ENCODE measurements around the gene ITPRIP. TPM values are rescaled to one million over a fixed set of nuclear protein-coding genes. Genes with fewer than 3 reads are reported as not detected.

Gene ITPRIP
- total and polyA plus RNA-seq, 4 donors: 21.7 to 44.7 (median 29.9) TPM

DNA sequence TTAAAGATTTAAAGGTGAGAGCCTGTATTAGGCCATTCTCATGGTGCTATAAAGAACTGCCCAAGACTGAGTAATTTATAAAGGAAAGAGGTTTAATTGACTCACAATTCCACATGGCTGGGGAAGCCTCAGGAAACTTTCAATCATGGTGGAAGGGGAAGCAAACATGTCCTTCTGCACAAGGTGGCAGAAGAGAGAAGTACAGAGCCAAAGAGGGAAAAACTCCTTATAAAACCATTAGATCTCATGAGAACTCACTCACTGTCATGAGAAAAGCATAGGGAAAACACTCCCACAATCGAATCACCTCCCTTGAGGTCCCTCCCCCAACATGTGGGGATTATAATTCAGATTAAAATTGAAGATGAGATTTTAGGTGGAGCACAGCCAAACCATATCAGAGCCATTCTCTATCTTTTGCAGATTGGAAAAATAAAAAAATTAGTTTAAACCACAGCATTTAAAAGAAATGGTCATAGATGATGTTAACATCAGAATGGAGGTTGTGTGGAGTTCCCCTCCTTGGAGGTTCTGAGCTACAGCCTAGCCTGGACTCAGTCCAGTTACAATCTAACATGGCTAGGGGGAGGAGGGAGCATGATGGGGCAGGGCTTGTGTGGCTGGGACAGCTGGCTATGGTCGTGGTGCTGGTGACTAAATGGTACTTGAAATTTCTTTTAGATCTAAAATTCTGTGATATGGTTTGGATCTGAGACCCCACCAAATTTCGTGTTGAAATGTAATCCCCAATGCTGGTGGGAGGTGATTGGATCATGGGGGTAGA, 36.2 kb downstream of the ITPRIP start:
- H3K9me3 ChIP-seq (ENCODE audit: control insufficient read depth in 4 of 4, insufficient read depth in 3 of 4, low read length in 3 of 4): no peaks in the 10 kb centered on the region
- no peak overlapping the region for H3K9ac ChIP-seq (ENCODE audit: insufficient read depth in 1 of 2, low read length in 2 of 2)
- no peak for ATAC-seq (ENCODE audit: insufficient read depth, low FRiP score)
- H3K4me3 ChIP-seq: no peak overlapping the region
- H3K27ac ChIP-seq (ENCODE audit: low read depth in 1 of 2, low read length in 1 of 2): peak overlapping the region in 1 of 2 donors; percentile 42
- TF ChIP-seq, protein P1, sequence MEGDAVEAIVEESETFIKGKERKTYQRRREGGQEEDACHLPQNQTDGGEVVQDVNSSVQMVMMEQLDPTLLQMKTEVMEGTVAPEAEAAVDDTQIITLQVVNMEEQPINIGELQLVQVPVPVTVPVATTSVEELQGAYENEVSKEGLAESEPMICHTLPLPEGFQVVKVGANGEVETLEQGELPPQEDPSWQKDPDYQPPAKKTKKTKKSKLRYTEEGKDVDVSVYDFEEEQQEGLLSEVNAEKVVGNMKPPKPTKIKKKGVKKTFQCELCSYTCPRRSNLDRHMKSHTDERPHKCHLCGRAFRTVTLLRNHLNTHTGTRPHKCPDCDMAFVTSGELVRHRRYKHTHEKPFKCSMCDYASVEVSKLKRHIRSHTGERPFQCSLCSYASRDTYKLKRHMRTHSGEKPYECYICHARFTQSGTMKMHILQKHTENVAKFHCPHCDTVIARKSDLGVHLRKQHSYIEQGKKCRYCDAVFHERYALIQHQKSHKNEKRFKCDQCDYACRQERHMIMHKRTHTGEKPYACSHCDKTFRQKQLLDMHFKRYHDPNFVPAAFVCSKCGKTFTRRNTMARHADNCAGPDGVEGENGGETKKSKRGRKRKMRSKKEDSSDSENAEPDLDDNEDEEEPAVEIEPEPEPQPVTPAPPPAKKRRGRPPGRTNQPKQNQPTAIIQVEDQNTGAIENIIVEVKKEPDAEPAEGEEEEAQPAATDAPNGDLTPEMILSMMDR (IDR thresholded peaks at IDR 0.05; ENCODE audit: control extremely low read depth, extremely low read depth): no peak
- 76 to 85% methylated on average over 3 of the region's 3 CpGs for WGBS, 2 donors
- H3K4me1 ChIP-seq (ENCODE audit: control insufficient read depth in 5 of 5, insufficient read depth in 5 of 5, low read length in 5 of 5): peaks cover 0 to 36% (median 21%) of the 10 kb centered on the region in 5 donors
- H3K27me3 ChIP-seq (ENCODE audit: control insufficient read depth in 3 of 3, insufficient read depth in 3 of 3, low read length in 2 of 3): no peaks in the 10 kb centered on the region
- no peak for DNase-seq
- no peaks in the 10 kb centered on the region for H3K36me3 ChIP-seq (ENCODE audit: control insufficient read depth in 4 of 4, insufficient read depth in 4 of 4, low read length in 4 of 4)

DNA sequence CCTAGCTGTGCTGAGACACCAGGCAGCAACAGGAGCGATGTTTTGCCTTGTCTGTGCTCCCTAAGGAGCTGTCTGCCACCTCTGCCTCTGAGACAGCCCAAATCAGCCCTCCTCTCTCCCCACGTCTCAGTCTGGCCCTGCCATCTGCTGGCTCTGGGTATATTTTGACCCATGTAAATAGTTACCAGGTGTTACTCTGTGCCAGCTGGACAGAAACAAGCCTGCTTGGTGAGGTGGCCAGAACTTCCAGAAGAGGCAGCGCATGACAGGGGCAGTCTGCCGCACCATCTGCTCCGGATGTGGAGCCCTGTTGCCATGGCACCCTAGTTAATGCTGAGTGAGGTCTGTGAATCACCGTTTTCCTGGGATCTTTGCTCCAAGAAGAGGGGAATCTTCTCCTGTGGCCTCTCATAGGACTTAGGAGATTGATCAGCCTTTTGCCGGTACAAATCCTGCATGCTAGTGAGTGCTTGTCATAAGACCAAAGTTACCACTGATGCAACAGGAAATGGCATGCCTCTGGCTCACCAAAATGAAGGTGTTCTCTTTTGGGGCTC, 37.5 kb downstream of the ITPRIP start:
- ATAC-seq (ENCODE audit: insufficient read depth, low FRiP score): peak; percentile 34
- H3K4me3 ChIP-seq: no peak overlapping the region
- peak; percentile 79 to 81 (median 80) for DNase-seq
- no peak overlapping the region for H3K9ac ChIP-seq (ENCODE audit: insufficient read depth in 1 of 2, low read length in 2 of 2)
- H3K36me3 ChIP-seq (ENCODE audit: control insufficient read depth in 4 of 4, insufficient read depth in 4 of 4, low read length in 4 of 4): no peaks in the 10 kb centered on the region
- H3K4me1 ChIP-seq (ENCODE audit: control insufficient read depth in 5 of 5, insufficient read depth in 5 of 5, low read length in 5 of 5): peaks cover 0 to 36% (median 21%) of the 10 kb centered on the region in 5 donors
- peak overlapping the region; percentile 86 to 99 for H3K27ac ChIP-seq (ENCODE audit: low read depth in 1 of 2, low read length in 1 of 2)
- WGBS, 2 donors: 60 to 69% methylated on average over 7 of the region's 7 CpGs
- no peaks in the 10 kb centered on the region for H3K9me3 ChIP-seq (ENCODE audit: control insufficient read depth in 4 of 4, insufficient read depth in 3 of 4, low read length in 3 of 4)
- TF ChIP-seq, protein P1 (IDR thresholded peaks at IDR 0.05; ENCODE audit: control extremely low read depth, extremely low read depth): no peak
- no peaks in the 10 kb centered on the region for H3K27me3 ChIP-seq (ENCODE audit: control insufficient read depth in 3 of 3, insufficient read depth in 3 of 3, low read length in 2 of 3)

DNA sequence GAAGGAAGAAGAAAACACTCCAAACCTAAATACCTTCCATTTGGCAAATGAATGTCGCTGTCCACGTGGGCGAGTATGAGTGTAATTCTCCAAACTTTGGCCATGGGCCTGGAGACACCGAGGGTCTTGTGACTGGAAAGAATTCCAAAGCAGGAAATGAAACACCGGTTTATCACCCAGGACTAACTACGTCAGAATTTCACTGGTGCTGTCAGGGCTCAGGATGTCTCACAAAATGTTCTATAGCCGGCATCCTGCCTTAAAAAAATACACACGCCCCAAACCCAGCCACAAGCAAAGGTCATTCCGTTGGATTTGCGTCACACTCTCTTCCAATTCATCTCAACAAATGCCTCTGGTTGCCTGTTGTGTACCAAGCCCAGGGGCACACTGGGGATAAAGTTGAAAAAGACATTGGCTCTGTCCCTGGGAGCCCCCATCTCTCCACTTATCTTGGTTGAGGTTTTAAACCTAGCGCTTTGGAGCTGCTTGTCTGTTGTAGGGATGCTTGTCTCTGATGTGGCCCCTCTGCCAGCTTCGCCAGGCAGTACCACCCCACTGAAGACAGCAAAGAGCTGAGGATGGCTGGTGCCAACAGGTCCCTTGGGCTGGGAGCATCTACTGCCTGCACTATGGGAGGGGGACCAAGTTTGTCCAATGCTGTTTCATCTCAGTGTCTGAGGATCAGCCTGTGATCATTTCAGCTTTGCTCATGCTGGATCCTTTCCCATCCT, 38.1 kb downstream of the ITPRIP start:
- Histone ChIP-seq H3K9ac (ENCODE audit: insufficient read depth in 1 of 2, low read length in 2 of 2) (no peak overlapping the region), H3K27ac (ENCODE audit: low read depth in 1 of 2, low read length in 1 of 2) (peak overlapping the region; percentile 86 to 99), H3K4me1 (ENCODE audit: control insufficient read depth in 5 of 5, insufficient read depth in 5 of 5, low read length in 5 of 5) (peaks cover 0 to 36% (median 21%) of the 10 kb centered on the region in 5 donors), H3K4me3 (no peak overlapping the region), H3K36me3 (ENCODE audit: control insufficient read depth in 4 of 4, insufficient read depth in 4 of 4, low read length in 4 of 4) (no peaks in the 10 kb centered on the region), H3K9me3 (ENCODE audit: control insufficient read depth in 4 of 4, insufficient read depth in 3 of 4, low read length in 3 of 4) (no peaks in the 10 kb centered on the region), H3K27me3 (ENCODE audit: control insufficient read depth in 3 of 3, insufficient read depth in 3 of 3, low read length in 2 of 3) (no peaks in the 10 kb centered on the region)
- 68 to 81% methylated on average over 12 of the region's 12 CpGs for WGBS, 2 donors
- DNase-seq: peak; percentile 71 to 90 (median 86)
- TF ChIP-seq, protein P1 (IDR thresholded peaks at IDR 0.05; ENCODE audit: control extremely low read depth, extremely low read depth): no peak
- peak; percentile 24 for ATAC-seq (ENCODE audit: insufficient read depth, low FRiP score)
